ENCODE measurements around the gene WRAP73.

WRAP73 gene

GRCh38 chr1:3695326-3696217, 45.7 kb upstream of the WRAP73 start:
- Histone ChIP-seq H3K79me2 (ENCODE audit: insufficient read depth, low read length) (no peaks in the 10 kb centered on the region), H3K27me3 (ENCODE audit: low read length) (no peaks in the 10 kb centered on the region), H3K27ac (ENCODE audit: low read depth, low read length) (no peak overlapping the region), H2AFZ (ENCODE audit: low read depth, low read length, severe bottlenecking) (no peak overlapping the region), H4K20me1 (ENCODE audit: low read depth, low read length) (no peaks in the 10 kb centered on the region), H3K9me3 (ENCODE audit: insufficient read depth, low read length) (no peaks in the 10 kb centered on the region), H3K4me3 (ENCODE audit: insufficient read depth, low read length, poor library complexity, severe bottlenecking) (no peak overlapping the region), H3K9me2 (replicated peaks; ENCODE audit: insufficient read depth, low read length) (no peaks in the 10 kb centered on the region), H3K36me3 (ENCODE audit: low read length) (no peaks in the 10 kb centered on the region), H3F3A (ENCODE audit: insufficient read depth) (no peaks in the 10 kb centered on the region), H3K9ac (ENCODE audit: low read length) (no peak overlapping the region), H3K4me2 (ENCODE audit: low read depth, low read length, poor library complexity, severe bottlenecking) (no peak overlapping the region)
- TF ChIP-seq EZH2phosphoT487 (conservative IDR thresholded peaks at IDR 0.05; ENCODE audit: low read length) (no peak), CTCF (IDR thresholded peaks at IDR 0.05; ENCODE audit: insufficient read depth, low read length, poor library complexity, severe bottlenecking) (no peak)

- no peak overlapping the region for H3K9ac ChIP-seq (ENCODE audit: low read length)
- H4K20me1 ChIP-seq (ENCODE audit: low read depth, low read length), result no peaks in the 10 kb centered on the region
- H3F3A ChIP-seq (ENCODE audit: insufficient read depth), result no peaks in the 10 kb centered on the region
- no peak overlapping the region for H2AFZ ChIP-seq (ENCODE audit: low read depth, low read length, severe bottlenecking)
- no peak overlapping the region for H3K27ac ChIP-seq (ENCODE audit: low read depth, low read length)
- H3K36me3 ChIP-seq (ENCODE audit: low read length), result no peaks in the 10 kb centered on the region
- TF ChIP-seq EZH2phosphoT487 (conservative IDR thresholded peaks at IDR 0.05; ENCODE audit: low read length) (no peak), CTCF (IDR thresholded peaks at IDR 0.05; ENCODE audit: insufficient read depth, low read length, poor library complexity, severe bottlenecking) (no peak)
- no peaks in the 10 kb centered on the region for H3K79me2 ChIP-seq (ENCODE audit: insufficient read depth, low read length)
- H3K4me2 ChIP-seq (ENCODE audit: low read depth, low read length, poor library complexity, severe bottlenecking), result no peak overlapping the region
- H3K4me3 ChIP-seq (ENCODE audit: insufficient read depth, low read length, poor library complexity, severe bottlenecking), result no peak overlapping the region
- no peaks in the 10 kb centered on the region for H3K9me3 ChIP-seq (ENCODE audit: insufficient read depth, low read length)
- no peaks in the 10 kb centered on the region for H3K27me3 ChIP-seq (ENCODE audit: low read length)
- H3K9me2 ChIP-seq (replicated peaks; ENCODE audit: insufficient read depth, low read length), result no peaks in the 10 kb centered on the region
These were observed 43.4 kb upstream of the WRAP73 start for GRCh38 chr1:3693321-3693720.

- H3K27me3 ChIP-seq (ENCODE audit: low read length), result no peaks in the 10 kb centered on the region
- H4K20me1 ChIP-seq (ENCODE audit: low read depth, low read length), result no peaks in the 10 kb centered on the region
- H3K9ac ChIP-seq (ENCODE audit: low read length), result no peak overlapping the region
- no peak overlapping the region for H3K4me2 ChIP-seq (ENCODE audit: low read depth, low read length, poor library complexity, severe bottlenecking)
- no peak overlapping the region for H3K4me3 ChIP-seq (ENCODE audit: insufficient read depth, low read length, poor library complexity, severe bottlenecking)
- TF ChIP-seq EZH2phosphoT487 (conservative IDR thresholded peaks at IDR 0.05; ENCODE audit: low read length) (no peak), CTCF (IDR thresholded peaks at IDR 0.05; ENCODE audit: insufficient read depth, low read length, poor library complexity, severe bottlenecking) (no peak)
- no peaks in the 10 kb centered on the region for H3F3A ChIP-seq (ENCODE audit: insufficient read depth)
- H2AFZ ChIP-seq (ENCODE audit: low read depth, low read length, severe bottlenecking), result no peak overlapping the region
- H3K79me2 ChIP-seq (ENCODE audit: insufficient read depth, low read length), result no peaks in the 10 kb centered on the region
- H3K27ac ChIP-seq (ENCODE audit: low read depth, low read length), result no peak overlapping the region
- H3K36me3 ChIP-seq (ENCODE audit: low read length), result no peaks in the 10 kb centered on the region
- H3K9me2 ChIP-seq (replicated peaks; ENCODE audit: insufficient read depth, low read length), result no peaks in the 10 kb centered on the region
- no peaks in the 10 kb centered on the region for H3K9me3 ChIP-seq (ENCODE audit: insufficient read depth, low read length)
These were observed 42.7 kb upstream of the WRAP73 start for GRCh38 chr1:3692598-3692997.
